ENCODE measurements around the gene CHIA. TPM values are rescaled to one million over a fixed set of nuclear protein-coding genes. Genes with fewer than 3 reads are reported as not detected.

The CHIA gene
- total RNA-seq, 1 donor from 2014 or later = not detected

- no peak for TF ChIP-seq CTCF (IDR thresholded peaks at IDR 0.05; ENCODE audit: partially characterized antibody, unreplicated experiment)
- no peaks in the 10 kb centered on the region for H3K27me3 Mint-ChIP-seq (ENCODE audit: unreplicated experiment)
- peaks cover 2% of the 10 kb centered on the region for H3K9me3 Mint-ChIP-seq (ENCODE audit: unreplicated experiment)
- H3K27ac Mint-ChIP-seq (ENCODE audit: unreplicated experiment) = no peak overlapping the region
- no peaks in the 10 kb centered on the region for H3K4me1 Mint-ChIP-seq (ENCODE audit: low read depth, unreplicated experiment)
- DNase-seq = no peak
- no peaks in the 10 kb centered on the region for H3K36me3 Mint-ChIP-seq (ENCODE audit: unreplicated experiment)
- no peak overlapping the region for H3K4me3 Mint-ChIP-seq (ENCODE audit: unreplicated experiment)
Measured at GRCh38 chr1:111275079-111275478, 15.6 kb upstream of the CHIA start.

- DNase-seq = no peak
- H3K4me3 Mint-ChIP-seq (ENCODE audit: unreplicated experiment) = no peak overlapping the region
- peaks cover 2% of the 10 kb centered on the region for H3K9me3 Mint-ChIP-seq (ENCODE audit: unreplicated experiment)
- no peaks in the 10 kb centered on the region for H3K36me3 Mint-ChIP-seq (ENCODE audit: unreplicated experiment)
- no peak for TF ChIP-seq CTCF (IDR thresholded peaks at IDR 0.05; ENCODE audit: partially characterized antibody, unreplicated experiment)
- H3K4me1 Mint-ChIP-seq (ENCODE audit: low read depth, unreplicated experiment) = no peaks in the 10 kb centered on the region
- no peaks in the 10 kb centered on the region for H3K27me3 Mint-ChIP-seq (ENCODE audit: unreplicated experiment)
- no peak overlapping the region for H3K27ac Mint-ChIP-seq (ENCODE audit: unreplicated experiment)
Measured at GRCh38 chr1:111275780-111276433, 14.7 kb upstream of the CHIA start.

- no peak overlapping the region for H3K4me3 Mint-ChIP-seq (ENCODE audit: unreplicated experiment)
- no peaks in the 10 kb centered on the region for H3K4me1 Mint-ChIP-seq (ENCODE audit: low read depth, unreplicated experiment)
- DNase-seq = no peak
- H3K27ac Mint-ChIP-seq (ENCODE audit: unreplicated experiment) = no peak overlapping the region
- TF ChIP-seq CTCF (IDR thresholded peaks at IDR 0.05; ENCODE audit: partially characterized antibody, unreplicated experiment) = no peak
- peaks cover 2% of the 10 kb centered on the region for H3K9me3 Mint-ChIP-seq (ENCODE audit: unreplicated experiment)
- no peaks in the 10 kb centered on the region for H3K27me3 Mint-ChIP-seq (ENCODE audit: unreplicated experiment)
- no peaks in the 10 kb centered on the region for H3K36me3 Mint-ChIP-seq (ENCODE audit: unreplicated experiment)
Measured at GRCh38 chr1:111279144-111279543, 11.5 kb upstream of the CHIA start.

GRCh38 chr1:111280267-111280666 lies 10.4 kb upstream of the CHIA start:
- H3K36me3 Mint-ChIP-seq (ENCODE audit: unreplicated experiment) = no peaks in the 10 kb centered on the region
- H3K27ac Mint-ChIP-seq (ENCODE audit: unreplicated experiment) = no peak overlapping the region
- no peaks in the 10 kb centered on the region for H3K27me3 Mint-ChIP-seq (ENCODE audit: unreplicated experiment)
- TF ChIP-seq CTCF (IDR thresholded peaks at IDR 0.05; ENCODE audit: partially characterized antibody, unreplicated experiment) = no peak
- H3K4me3 Mint-ChIP-seq (ENCODE audit: unreplicated experiment) = no peak overlapping the region
- peaks cover 2% of the 10 kb centered on the region for H3K9me3 Mint-ChIP-seq (ENCODE audit: unreplicated experiment)
- no peak for DNase-seq
- H3K4me1 Mint-ChIP-seq (ENCODE audit: low read depth, unreplicated experiment) = no peaks in the 10 kb centered on the region

GRCh38 chr1:111281411-111281810 lies 9.2 kb upstream of the CHIA start:
- Mint-ChIP-seq H3K4me3 (ENCODE audit: unreplicated experiment) (no peak overlapping the region), H3K27me3 (ENCODE audit: unreplicated experiment) (no peaks in the 10 kb centered on the region), H3K4me1 (ENCODE audit: low read depth, unreplicated experiment) (no peaks in the 10 kb centered on the region), H3K9me3 (ENCODE audit: unreplicated experiment) (peaks cover 2% of the 10 kb centered on the region), H3K27ac (ENCODE audit: unreplicated experiment) (no peak overlapping the region), H3K36me3 (ENCODE audit: unreplicated experiment) (no peaks in the 10 kb centered on the region)
- no peak for TF ChIP-seq CTCF (IDR thresholded peaks at IDR 0.05; ENCODE audit: partially characterized antibody, unreplicated experiment)
- no peak for DNase-seq

Data from glutamatergic neuron (in vitro differentiated cells).